Ammon's horn (tissue), 1 donor: ENCODE results near the gene MINAR1.

Experiments
- DNase-seq: peaks from one replicate; pipeline ENCODE4 v3.0.0-alpha.2; 2016; ENCODE audit warnings: low spot score

The MINAR1 gene

DNA sequence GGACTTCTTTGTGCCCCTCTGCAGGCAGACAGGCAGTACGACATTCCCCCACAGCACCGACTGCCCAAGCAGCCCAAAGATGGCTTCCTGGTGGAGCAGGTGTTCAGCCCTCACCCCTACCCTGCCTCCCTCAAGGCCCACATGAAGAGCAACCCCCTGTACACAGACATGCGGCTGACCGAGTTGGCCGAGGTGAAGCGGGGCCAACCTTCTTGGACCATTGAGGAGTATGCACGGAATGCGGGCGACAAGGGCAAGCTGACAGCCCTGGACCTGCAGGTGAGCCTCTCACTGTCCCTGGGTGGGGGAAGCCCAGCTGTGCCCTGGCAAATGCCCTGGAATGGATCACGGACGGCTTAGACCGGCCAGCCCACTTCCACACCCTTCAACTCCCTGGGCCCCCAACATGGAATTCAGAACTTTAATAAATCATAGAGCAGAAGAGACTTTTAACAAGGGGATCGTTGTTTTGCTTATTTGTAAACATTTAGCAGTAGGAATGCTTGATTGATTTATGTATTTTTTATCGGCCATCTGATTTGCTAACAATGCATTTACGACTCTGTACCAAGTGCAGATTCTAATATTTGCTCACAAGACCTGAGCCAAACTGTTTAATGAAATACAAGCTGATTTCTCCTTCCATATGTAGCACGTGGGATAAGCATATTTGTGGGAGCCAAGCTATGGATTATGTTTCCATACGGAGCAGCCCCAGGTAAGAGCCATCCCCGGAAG, 31.1 kb downstream of the MINAR1 start:
- no peak for DNase-seq

GRCh38 chr15:79463781-79464270, 31.7 kb downstream of the MINAR1 start:
- no peak for DNase-seq

DNA sequence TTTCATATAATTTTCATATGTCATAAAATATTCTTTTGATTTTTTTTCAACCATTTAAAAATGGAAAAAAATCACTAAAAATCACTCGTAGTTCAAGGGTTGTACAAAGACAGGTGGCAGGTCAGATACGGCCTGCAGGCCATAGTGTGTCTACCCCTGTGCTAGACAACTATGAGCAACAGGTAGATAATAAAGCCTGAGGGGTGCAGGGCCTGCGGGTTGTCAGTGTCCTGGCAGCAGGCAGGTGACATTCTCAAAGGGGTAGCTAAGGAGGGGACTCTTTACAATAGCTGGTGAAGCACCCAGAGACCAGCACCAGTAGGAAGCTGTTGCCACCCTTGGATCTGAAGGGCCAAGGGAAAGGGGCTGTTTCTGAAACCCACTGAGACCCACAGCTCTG, 34.4 kb downstream of the MINAR1 start:
- no peak for DNase-seq

DNA sequence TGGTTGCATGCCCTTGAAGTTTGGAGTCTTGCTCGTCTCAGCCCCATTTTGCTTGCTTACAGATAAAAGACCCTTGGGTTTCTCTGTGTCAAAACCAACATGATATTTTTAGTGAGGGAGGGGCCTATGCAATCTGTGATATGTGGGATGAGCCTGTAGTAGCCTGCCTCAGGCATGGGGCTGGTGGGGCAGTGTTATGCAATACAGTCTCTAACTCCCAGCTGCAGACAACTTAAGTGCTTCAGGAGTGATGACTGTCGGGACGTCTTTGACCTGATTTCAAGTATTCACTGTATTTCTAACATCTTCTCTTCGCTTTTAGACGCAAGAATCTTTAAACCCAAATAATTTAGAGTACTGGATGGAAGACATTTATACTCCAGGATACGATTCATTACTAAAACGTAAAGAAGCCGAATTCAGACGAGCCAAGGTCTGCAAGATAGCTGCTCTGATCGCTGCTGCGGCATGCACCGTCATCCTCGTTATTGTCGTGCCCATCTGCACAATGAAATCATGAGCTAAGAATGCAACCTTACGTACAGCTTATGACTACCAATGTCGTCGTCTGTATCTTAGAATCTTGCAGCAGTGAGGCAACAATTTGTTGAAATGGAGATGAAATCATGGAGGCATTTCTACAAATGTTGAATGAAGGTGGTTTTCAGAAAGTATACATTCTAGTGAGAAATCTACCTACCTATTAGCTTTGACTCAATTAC, 35.9 kb downstream of the MINAR1 start:
- DNase-seq = no peak

GRCh38 chr15:79472446-79472845, 40.3 kb downstream of the MINAR1 start:
- no peak for DNase-seq

- no peak for DNase-seq
Observed at GRCh38 chr15:79474252-79474651, 42.1 kb downstream of the MINAR1 start.

DNA sequence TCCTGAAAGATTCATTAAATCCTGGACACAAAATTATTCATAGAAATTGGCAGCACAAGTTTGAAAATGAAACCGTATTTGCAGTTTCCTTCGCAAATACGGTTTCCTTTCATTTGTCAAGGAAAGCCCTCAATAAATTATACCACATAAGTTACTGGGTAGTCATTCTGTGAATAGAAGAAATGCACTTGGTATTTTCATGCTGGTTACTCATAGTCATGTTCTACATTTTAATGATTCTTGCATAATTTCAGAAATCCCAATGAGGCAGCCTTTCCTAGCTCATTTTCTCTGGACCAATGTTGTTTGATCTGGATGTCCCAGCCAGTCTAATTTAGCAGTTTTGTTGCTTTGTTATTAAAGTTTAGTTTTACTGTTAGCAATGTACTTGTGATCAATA, 43.2 kb downstream of the MINAR1 start:
- no peak for DNase-seq

- no peak for DNase-seq
Observed at GRCh38 chr15:79478108-79478507, 46.0 kb downstream of the MINAR1 start.

GRCh38 chr15:79479616-79480015, 47.5 kb downstream of the MINAR1 start:
- no peak for DNase-seq

DNA sequence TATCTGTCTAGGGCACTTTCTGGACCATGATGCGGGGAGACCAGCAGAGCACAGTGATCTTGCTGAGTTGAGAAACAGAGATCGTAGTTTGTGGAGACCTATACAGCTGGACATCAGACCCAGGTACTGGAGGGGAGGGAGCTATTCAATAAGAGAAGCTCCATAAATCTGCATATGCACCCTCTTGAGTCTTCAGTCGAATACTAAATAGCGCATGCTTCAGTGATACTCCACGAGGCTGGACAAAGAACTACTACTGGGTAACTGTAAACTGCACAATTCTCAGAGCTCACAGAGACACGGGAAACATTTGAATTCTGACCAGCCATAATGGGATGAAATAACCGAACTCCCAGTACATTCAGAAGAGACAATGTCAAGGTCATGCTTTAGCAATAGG, 49.7 kb downstream of the MINAR1 start:
- DNase-seq = no peak
